Fibroblast of peridontal ligament (primary cell): ENCODE measurements around the gene TMEM108.

ENCODE experiments used
- DNase-seq: peaks from one replicate; pipeline ENCODE4 v3.0.0-alpha.2; 2010; ENCODE audit errors: extremely low read depth

Gene TMEM108

GRCh38 chr3:133354721-133355120 is 316.5 kb downstream of the TMEM108 start:
- no peak for DNase-seq

- DNase-seq: no peak
Observed at GRCh38 chr3:133360476-133360875, 322.3 kb downstream of the TMEM108 start.

- DNase-seq: no peak
Observed at GRCh38 chr3:133361011-133361410, 322.8 kb downstream of the TMEM108 start.

- no peak for DNase-seq
Observed at GRCh38 chr3:133361435-133361834, 323.2 kb downstream of the TMEM108 start.

- no peak for DNase-seq
Observed at GRCh38 chr3:133362539-133362938, 324.3 kb downstream of the TMEM108 start.

- DNase-seq: no peak
Observed at GRCh38 chr3:133364704-133365103, 326.5 kb downstream of the TMEM108 start.

GRCh38 chr3:133366921-133367320 is 328.7 kb downstream of the TMEM108 start:
- no peak for DNase-seq

- DNase-seq: no peak
Observed at GRCh38 chr3:133367403-133367802, 329.2 kb downstream of the TMEM108 start.

- DNase-seq: no peak
Observed at GRCh38 chr3:133367956-133368355, 329.8 kb downstream of the TMEM108 start.

- DNase-seq: no peak
Observed at GRCh38 chr3:133368371-133369067, 330.3 kb downstream of the TMEM108 start.

GRCh38 chr3:133369068-133369440 is 330.9 kb downstream of the TMEM108 start:
- DNase-seq: no peak

- DNase-seq: no peak
Observed at GRCh38 chr3:133371181-133371580, 333.0 kb downstream of the TMEM108 start.

GRCh38 chr3:133371676-133372075 is 333.5 kb downstream of the TMEM108 start:
- DNase-seq: no peak

- DNase-seq: no peak
Observed at GRCh38 chr3:133374708-133375402, 336.7 kb downstream of the TMEM108 start.

- no peak for DNase-seq
Observed at GRCh38 chr3:133375403-133375745, 337.2 kb downstream of the TMEM108 start.

GRCh38 chr3:133376810-133377209 is 338.6 kb downstream of the TMEM108 start:
- no peak for DNase-seq

- peak; percentile 60 for DNase-seq
Observed at GRCh38 chr3:133377396-133377795, 339.2 kb downstream of the TMEM108 start.

- no peak for DNase-seq
Observed at GRCh38 chr3:133379926-133380325, 341.7 kb downstream of the TMEM108 start.

- DNase-seq: no peak
Observed at GRCh38 chr3:133380481-133381225, 342.5 kb downstream of the TMEM108 start.

GRCh38 chr3:133381346-133382109 is 343.3 kb downstream of the TMEM108 start:
- no peak for DNase-seq

GRCh38 chr3:133383175-133383574 is 345.0 kb downstream of the TMEM108 start:
- no peak for DNase-seq

GRCh38 chr3:133383741-133384140 is 345.6 kb downstream of the TMEM108 start:
- DNase-seq: no peak
